ENCODE results near the gene TOM1.
A peak's percentile ranks its signal among the peaks of the same experiment; 100 is the strongest.

Gene TOM1

GRCh38 chr22:35299673-35300499 is at the start of gene TOM1:
Gene TOM1, plus strand, starts transcription at chr22:35299894. Its CDS starts 35 bp downstream, at chr22:35299929.
- DNase-seq (ENCODE audit: low read depth in 1 of 2, low spot score in 1 of 2), result peak; percentile 96

- DNase-seq (ENCODE audit: low read depth in 1 of 2, low spot score in 1 of 2), result no peak
Observed at GRCh38 chr22:35250156-35250555, 49.5 kb upstream of the TOM1 start.

- DNase-seq (ENCODE audit: low read depth in 1 of 2, low spot score in 1 of 2), result no peak
Observed at GRCh38 chr22:35253946-35254345, 45.7 kb upstream of the TOM1 start.

- DNase-seq (ENCODE audit: low read depth in 1 of 2, low spot score in 1 of 2), result no peak
Observed at GRCh38 chr22:35257002-35257320, 42.7 kb upstream of the TOM1 start.

- peak; percentile 72 to 78 for DNase-seq (ENCODE audit: low read depth in 1 of 2, low spot score in 1 of 2)
Observed at GRCh38 chr22:35257321-35258190, 42.1 kb upstream of the TOM1 start, which contains the start of gene HMGXB4. Gene HMGXB4, plus strand, starts transcription at chr22:35257493. Its CDS starts 4,898 bp downstream, at chr22:35262391.

GRCh38 chr22:35258191-35258988 is 41.3 kb upstream of the TOM1 start:
- no peak for DNase-seq (ENCODE audit: low read depth in 1 of 2, low spot score in 1 of 2)

- no peak for DNase-seq (ENCODE audit: low read depth in 1 of 2, low spot score in 1 of 2)
Observed at GRCh38 chr22:35264986-35265385, 34.7 kb upstream of the TOM1 start.

GRCh38 chr22:35266277-35266676 is 33.4 kb upstream of the TOM1 start:
- DNase-seq (ENCODE audit: low read depth in 1 of 2, low spot score in 1 of 2), result no peak

- DNase-seq (ENCODE audit: low read depth in 1 of 2, low spot score in 1 of 2), result no peak
Observed at GRCh38 chr22:35269630-35270029, 30.1 kb upstream of the TOM1 start.

- no peak for DNase-seq (ENCODE audit: low read depth in 1 of 2, low spot score in 1 of 2)
Observed at GRCh38 chr22:35274154-35274871, 25.4 kb upstream of the TOM1 start.

GRCh38 chr22:35275580-35275979 is 24.1 kb upstream of the TOM1 start:
- no peak for DNase-seq (ENCODE audit: low read depth in 1 of 2, low spot score in 1 of 2)

GRCh38 chr22:35276019-35276418 is 23.7 kb upstream of the TOM1 start:
- no peak for DNase-seq (ENCODE audit: low read depth in 1 of 2, low spot score in 1 of 2)

- no peak for DNase-seq (ENCODE audit: low read depth in 1 of 2, low spot score in 1 of 2)
Observed at GRCh38 chr22:35288116-35288515, 11.6 kb upstream of the TOM1 start.

GRCh38 chr22:35292786-35293185 is 6.9 kb upstream of the TOM1 start:
- DNase-seq (ENCODE audit: low read depth in 1 of 2, low spot score in 1 of 2), result no peak

GRCh38 chr22:35296051-35296450 is 3.6 kb upstream of the TOM1 start:
- no peak for DNase-seq (ENCODE audit: low read depth in 1 of 2, low spot score in 1 of 2)

- no peak for DNase-seq (ENCODE audit: low read depth in 1 of 2, low spot score in 1 of 2)
Observed at GRCh38 chr22:35299217-35299672, 449 bp upstream of the TOM1 start.

- no peak for DNase-seq (ENCODE audit: low read depth in 1 of 2, low spot score in 1 of 2)
Observed at GRCh38 chr22:35301372-35301874, 1.7 kb downstream of the TOM1 start.

- DNase-seq (ENCODE audit: low read depth in 1 of 2, low spot score in 1 of 2), result no peak
Observed at GRCh38 chr22:35303029-35303624, 3.4 kb downstream of the TOM1 start.

- no peak for DNase-seq (ENCODE audit: low read depth in 1 of 2, low spot score in 1 of 2)
Observed at GRCh38 chr22:35305525-35306070, 5.9 kb downstream of the TOM1 start.
